Anterior cingulate cortex (tissue), 58 donors: ENCODE results near the gene FMN2.
A peak's percentile ranks its signal among the peaks of the same experiment; 100 is the strongest.

Experiments used
- DNase-seq, 58 donors: peaks; one replicate each; lab custom pipeline; 2025; lab: John Stamatoyannopoulos, UW

FMN2 gene

GRCh38 chr1:240189386-240189989 is 97.8 kb downstream of the FMN2 start:
- peak in 5 of 58 donors; percentile 10 to 25 (median 12) for DNase-seq

- peak in 2 of 58 donors; percentile 16 to 33 for DNase-seq
Measured at GRCh38 chr1:240190881-240191401, 99.3 kb downstream of the FMN2 start.

DNA sequence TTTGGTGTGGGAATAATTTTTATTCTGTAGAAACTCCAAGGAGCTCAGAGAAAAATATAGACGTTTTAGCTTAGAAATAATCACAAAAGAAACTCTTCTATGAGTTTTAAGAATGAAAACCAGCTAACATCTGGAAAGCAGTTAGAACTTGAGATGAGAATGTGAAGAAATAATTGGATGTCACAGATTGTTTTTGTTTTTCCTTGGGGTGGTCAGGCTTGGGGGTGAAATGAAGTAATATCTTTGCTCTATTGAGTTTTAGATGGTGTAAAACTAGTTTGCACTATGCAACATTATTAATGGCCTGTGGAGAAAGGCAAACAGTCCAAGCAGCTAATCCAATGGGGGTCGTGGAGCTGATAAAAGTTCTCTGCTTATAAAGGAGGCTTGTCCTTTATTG is 101.2 kb downstream of the FMN2 start:
- no peak for DNase-seq

DNA sequence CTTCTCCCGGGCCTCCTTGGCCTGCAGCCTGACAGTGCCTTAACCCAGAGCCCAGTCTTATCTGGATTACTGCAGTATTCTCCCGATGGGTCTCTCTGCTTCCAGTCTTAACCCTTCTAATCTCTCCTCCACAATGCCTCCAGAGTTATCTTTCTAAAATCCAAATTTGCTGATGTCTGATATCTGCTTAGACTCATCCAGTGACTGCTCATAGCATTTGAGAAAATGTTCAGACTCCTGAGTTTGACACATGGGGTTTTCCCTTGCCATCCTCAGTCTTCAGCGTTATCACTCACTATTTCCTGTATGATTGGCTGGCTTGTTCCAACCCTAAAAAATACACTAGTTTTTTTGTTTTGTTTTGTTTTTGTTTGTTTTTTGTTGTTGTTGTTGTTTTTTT is 102.0 kb downstream of the FMN2 start:
- no peak for DNase-seq

DNA sequence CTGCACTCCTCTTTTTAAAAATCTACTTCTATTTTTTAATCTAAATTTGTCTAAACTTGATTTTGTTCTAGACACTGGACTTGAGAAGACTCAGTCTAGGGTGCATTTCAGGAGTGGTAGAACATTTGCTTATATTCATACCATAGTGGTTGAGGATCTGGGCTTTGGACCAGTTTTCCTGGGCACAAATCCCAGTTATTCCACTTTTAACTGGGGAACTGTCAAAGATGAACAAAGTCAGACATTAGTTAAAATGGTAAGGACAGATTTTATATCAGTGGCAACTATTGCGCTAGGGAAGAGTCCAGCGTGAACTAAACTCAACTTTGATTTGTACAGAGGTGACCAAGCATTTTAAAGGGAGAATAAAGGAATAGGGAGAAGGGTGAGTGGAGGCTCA is 102.4 kb downstream of the FMN2 start:
- no peak for DNase-seq

GRCh38 chr1:240198376-240198775 is 106.7 kb downstream of the FMN2 start:
- no peak for DNase-seq

GRCh38 chr1:240199758-240200645 is 108.3 kb downstream of the FMN2 start:
- DNase-seq: no peak

- DNase-seq: no peak
Measured at GRCh38 chr1:240201931-240202330, 110.2 kb downstream of the FMN2 start.

- DNase-seq: no peak
Measured at GRCh38 chr1:240207073-240207709, 115.5 kb downstream of the FMN2 start.

GRCh38 chr1:240210026-240210425 is 118.3 kb downstream of the FMN2 start:
- no peak for DNase-seq

DNA sequence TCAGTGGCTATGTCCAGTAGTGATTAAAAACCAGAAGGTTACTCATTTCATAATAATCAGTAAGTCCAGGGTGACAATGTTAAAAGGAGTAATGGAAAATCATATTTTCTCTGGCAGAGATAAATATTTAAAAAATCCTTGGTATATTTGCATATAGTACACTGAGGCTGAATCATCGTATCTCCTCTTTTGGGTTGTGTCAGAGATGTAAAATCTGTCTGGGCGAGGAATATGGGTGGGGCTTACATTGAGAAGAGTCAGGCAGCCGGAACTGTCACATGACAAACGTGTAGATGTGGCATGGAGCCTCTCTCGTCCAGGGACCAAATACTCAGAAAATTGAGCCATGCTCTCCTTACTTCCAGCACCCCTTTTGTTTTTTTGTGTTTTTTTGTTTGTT is 120.9 kb downstream of the FMN2 start:
- no peak for DNase-seq

DNA sequence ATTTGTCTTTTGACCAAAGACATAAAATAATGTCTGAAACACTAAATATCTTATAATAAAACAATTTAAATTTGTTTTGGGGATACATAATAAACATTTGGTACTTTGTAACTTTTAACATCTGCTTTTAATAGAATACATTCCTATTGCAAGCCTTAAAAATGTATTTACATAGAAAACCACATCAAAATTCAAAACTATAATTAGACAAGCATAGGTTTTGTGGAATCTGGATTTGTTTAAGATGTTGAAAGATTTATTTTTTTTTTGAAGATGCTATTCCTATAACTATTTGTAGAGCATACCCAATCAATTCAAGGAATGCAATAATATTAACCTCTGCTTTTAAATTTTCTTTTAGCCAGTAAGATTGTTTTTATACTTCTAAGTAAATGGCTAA is 125.7 kb downstream of the FMN2 start:
- no peak for DNase-seq

DNA sequence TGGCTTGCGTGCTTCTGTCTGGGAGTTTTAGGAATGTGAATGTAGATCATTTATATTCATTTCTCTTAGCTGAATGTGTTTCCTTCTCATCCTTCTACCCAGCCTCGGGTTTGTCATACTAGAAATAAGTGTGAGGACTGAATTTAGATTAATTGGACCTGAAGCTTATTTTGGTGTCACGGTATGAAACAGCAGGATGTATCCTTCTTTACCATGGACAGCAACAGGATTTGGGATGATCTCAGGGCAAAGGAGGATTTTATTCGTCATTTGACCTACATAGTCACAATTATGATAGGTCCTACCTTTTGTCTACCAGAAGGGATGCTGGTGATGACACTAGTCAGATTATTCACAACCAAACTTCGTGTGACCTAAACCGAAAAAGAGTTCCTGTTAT is 127.4 kb downstream of the FMN2 start:
- no peak for DNase-seq

DNA sequence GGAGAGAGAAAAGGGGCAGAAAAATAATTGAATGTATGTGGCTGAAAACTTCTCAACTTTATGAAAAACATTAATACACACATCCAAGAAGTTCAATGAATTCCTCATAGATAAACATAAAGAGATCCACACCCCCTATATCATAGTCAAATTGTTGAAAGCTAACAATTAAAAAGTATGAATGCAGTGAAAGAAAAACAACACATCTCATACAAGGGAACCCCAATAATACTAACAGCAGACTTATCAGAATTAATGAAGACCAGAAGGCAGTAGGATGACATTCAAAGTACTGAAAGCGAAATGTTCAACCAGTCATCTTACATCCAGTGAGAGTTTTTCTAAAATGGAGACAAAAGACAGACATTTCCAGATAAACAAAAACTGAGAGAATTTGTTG is 134.4 kb downstream of the FMN2 start:
- no peak for DNase-seq

DNA sequence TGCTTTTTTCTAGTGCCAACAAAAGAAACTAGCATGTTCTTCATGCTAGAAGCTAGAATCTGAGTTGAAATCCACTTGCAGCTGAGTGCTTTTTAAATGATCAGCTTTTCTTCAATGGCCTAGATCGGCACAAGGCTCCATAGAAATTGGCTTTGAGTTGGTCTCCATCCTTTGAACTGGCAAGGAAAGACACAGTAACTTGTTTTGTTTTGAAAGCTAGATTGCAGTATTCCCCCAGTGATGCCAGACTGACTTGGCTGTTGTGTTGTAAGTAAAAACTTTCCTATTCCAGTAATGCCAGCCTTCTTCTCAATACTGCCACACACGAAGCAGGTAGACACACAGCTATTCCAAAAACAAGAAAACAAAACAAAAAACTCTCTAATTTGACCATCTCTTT is 139.1 kb downstream of the FMN2 start:
- DNase-seq: peak in 7 of 58 donors; percentile 12 to 67 (median 21)

- DNase-seq: no peak
Measured at GRCh38 chr1:240232530-240232929, 140.8 kb downstream of the FMN2 start.

- DNase-seq: no peak
Measured at GRCh38 chr1:240234485-240235210, 143.0 kb downstream of the FMN2 start.

DNA sequence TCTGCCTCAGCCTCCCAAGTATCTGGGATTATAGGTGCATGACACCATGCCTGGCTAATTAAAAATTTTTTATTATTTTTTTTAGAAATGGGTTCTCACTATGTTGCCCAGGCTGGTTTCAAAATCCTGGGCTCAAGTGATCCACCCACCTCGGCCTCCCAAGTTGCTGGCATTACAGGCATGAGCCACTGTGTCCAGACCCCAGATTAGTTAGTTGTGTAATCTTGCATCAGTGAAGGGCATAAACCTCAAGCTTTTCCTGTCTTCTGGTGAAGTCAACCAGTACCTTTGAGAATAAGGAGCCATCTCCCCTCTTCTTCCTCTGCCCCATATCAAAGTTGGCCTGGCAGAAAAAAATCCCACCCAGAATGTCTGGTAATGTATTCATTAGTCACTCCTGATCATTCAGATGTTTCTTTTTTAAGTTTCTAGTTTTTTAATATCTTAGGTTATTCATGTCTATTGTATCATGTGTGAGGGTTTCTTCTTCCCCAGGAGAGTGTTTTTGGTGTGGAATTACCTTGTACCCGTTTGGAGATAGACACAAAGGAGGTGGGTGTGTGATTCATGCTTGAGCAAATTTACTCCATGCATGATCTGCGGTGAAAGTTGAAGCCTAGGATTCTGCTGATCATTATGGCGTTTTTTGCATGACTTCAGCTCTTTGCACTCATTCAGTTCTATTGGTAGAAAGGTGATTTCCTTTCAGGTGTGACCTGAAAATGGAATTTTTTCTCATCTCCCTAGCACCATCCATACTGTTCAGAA is 144.0 kb downstream of the FMN2 start:
- no peak for DNase-seq

DNA sequence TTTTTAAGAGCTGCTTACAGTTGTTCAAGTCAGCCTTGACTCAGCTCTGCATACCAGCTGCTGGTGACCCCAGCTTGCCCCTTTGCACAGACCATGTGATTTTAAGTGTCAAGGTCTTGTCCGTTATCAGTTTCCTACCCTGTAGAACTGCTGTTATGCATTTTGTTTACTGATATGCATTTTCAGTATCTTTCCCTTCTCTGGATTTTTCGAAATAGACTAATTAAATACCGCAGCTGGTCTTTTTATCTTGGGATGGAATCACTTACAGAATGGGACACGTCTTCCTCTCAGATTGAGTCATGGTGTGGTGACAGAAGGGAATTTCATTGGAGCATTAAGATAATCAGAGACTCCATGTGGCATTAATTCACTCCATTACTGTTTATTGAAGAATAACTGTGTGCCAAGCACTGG is 145.6 kb downstream of the FMN2 start:
- no peak for DNase-seq

DNA sequence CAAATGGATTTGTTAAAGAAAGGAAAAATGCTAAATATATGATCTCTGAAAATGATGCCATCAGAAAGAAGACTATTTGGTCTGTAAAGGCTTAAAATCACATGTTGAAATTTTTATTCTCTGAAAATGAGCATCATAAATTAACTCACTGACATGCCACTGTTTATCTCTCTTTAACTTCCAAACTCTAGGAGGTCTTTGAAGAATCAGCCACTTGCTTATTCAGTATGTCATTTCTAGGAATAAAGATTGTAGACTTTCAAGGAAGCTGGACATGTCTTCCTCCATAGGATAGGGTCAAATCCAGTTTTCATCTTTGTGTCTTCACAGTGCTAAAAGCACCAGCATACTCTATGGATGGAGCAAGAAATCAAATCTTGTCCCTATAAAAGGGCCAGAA is 147.6 kb downstream of the FMN2 start:
- no peak for DNase-seq
